ENCODE measurements around the gene PITX1.
A peak's percentile ranks its signal among the peaks of the same experiment; 100 is the strongest.

The PITX1 gene

DNA sequence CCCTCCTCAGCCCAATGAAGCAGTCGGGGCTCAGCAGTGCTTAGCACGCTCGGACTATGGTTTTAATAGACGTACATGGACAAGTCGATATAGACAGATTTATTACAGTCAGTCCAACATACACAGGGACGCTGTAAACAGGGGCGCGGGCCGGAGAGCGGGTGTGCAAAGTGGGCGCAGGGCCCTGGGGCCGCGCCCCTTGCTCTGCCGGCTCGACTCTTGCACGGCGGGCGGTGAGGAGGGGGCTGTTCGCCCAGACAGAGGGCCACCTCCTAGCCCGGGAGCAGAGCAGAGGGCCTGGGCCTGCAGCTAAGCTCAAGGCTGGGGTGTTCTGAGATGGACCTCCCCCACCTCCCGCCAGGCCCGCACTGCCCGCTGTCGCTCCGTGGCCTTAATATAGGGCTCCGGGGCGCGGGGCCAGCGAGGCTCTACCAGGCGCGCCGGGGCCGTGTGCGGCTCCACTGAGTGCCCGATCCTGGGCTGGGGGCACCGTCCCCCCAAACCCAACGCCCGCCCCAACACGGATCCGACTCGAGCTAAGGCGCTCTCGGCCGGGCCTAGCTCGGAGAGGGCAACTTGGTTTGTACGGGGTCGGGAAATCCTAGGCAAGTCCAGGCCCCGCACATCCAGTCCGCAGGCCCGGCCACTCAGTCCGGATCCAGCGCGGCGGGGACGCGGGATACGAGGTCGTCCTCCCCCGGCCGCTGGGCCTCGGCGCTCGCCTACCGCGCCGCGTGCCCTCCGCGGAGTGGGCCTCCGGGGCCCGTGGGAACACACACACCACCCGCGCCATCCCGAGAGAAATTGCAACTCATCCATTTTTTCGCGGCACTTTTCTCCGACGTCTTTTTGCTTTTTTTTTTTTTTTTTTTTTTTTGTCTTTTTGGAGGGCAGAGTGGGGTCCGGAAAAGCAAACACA is 6.1 kb downstream of the PITX1 start:
- DNase-seq: no peak

DNA sequence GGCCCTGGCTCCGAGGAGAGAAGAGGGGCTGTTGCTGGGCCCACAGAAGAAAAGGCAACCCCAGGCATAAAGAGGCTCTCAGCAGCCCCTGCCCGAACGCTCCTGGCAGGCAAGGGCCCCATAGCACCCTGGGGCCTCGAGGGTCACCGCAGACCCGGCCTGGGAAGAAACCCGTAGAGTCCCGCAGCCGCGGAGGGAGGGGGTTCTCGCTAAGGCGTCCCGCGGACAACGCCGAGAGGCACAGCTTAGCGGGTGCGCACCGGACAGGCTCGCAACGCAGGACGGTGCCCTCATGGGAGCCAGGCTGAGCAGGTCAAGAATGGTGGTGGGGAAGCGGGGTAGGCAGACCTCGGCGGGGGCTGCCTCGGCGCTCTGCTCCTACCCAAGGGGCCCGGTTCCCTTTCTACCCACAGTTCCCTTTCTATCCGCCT is 6.7 kb downstream of the PITX1 start:
- DNase-seq: no peak

DNA sequence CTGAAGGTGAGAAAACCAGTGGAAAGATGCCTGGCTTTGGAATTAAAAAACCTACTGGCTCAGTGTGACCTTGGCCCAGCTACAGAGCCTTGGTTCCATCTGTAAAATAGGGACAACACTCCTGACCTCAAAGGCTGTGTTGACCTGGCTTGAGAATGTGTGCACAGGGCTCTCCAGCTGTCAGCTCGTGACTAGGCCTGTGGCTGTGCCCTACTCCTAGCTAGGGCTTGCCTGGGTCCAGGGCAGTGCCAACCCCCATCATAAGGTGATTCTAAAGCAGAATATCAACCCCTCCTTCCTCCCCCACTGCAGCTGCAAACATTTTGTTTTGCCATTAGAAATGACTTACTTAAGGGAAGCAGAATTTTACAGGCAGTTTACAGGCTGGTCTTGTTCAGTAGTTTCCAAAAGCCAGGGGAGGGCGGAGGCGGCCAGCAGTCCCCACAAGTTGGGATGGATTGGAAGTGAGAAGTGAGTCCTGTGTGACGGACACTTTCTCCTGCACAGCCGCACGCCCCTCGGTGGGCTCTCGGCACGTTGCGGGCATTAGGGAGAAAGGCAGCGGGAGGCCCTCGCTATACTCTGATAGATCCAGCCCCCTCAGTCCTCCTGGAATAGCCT is 7.3 kb downstream of the PITX1 start:
- DNase-seq: no peak

DNA sequence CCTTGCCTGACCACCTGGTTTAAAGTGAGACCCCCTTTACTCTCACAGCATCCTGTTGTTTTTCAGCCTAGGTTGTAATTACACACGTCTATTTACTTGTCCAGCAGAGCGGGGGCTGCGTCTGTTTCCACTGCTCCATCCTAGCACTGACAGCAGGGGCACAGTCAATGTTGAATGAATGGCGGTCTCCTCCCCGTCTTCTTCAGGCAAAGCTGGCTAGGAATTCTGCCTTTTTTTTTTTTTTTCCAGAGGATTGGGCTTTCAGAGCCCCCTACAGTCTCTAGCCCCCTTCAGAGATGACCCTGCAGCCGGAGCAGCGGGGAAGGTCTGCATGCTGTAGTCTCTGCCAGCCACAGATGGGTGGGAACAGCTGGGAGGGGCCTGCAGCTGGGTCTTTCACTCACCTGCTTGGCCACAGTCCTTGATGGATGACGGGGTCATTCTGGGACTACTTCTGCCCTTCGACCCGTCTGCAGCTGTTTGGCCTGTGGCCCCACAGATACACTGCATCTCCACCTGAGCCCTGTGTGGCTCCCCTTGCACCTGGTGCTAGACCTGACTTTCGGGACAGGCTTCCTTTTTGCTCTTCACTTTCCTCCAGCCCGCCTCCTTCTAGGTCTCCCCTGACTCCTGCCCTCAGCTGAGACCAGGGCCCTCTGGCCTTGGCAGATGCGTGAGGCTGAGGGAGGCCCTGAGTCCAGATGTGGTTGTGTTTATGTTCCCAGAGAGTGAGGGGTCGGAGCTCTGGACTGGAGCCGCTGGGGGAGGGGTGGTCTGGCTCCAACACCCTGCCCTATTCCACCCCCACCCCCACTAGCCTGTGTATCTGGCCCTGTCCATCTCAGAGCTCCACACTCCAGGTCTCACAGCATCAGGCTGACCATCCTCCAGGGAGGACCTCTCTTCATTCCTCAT is 8.0 kb downstream of the PITX1 start:
- DNase-seq: no peak

DNA sequence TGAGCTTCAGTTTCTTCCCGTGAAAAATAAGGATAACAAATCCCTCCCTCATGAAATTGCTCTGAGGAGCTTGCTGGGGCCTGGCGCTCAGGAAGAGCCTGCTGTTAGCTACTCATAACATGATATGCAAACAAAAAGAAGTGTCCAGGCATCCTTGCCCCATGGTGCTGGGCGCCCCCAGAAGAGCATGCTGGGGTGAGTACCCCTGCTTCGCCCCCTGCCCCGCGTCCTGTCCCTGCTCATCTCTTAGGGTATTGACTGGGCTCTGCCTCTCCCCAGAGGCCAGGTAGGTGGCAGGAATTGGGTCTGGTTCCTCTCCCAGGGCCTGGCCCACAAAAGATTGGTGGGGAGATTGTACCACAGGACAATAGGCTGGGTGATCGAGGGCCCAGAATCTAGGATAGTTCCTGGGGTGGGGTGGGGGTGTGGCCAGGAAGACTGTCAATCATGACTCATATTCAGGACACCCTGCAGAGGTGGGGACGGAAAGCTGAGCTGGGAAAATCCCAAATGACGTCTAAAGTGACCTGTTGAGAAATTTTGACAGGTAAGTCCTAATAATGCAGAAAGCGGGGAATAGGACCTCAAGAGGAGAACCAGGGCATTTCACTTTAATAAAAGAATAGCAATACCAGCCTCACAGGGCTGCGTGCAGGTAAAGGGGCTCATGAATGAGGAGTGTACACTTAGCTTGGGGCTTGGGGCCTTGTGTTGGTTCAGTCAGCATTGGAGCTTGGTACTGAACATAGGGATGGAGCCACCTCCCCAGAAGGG is 8.9 kb downstream of the PITX1 start:
- DNase-seq: no peak

DNA sequence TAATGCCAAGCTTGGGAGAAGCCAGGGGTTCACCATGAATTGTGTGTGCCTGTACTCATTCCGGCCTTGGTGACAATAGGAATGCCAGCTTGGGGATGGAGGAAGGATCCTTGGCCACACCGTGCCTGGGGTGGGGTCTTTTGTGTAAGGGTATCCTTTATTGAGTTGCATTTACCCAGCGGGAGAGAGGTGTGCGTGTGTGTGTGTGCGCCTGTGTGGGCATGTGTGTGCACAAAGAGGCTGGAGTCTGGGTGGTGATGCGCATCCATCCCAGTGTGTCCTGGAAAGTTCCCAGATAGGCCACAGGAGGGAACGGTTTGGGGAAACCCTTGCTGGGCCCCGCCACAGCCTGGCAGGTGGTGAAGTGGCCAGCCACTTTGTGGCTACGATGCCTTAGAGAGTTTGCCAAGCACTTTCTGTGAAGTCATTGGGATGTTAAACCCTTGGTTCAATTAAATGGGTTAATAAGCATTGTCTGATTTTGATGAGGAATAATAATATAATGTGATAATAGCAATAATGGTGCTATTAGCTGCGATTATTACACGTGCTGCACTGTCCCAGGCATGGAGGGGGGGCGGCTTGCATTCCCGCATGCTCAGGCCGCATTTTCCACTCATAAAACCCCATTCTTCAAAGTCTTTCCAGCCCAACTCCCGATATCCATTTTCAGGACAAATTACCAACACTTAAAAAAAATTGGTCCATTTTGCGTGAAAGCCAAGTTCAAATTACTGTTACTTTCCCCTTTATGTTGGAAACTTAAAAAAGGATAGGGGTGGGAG is 13.7 kb downstream of the PITX1 start:
- no peak for DNase-seq

DNA sequence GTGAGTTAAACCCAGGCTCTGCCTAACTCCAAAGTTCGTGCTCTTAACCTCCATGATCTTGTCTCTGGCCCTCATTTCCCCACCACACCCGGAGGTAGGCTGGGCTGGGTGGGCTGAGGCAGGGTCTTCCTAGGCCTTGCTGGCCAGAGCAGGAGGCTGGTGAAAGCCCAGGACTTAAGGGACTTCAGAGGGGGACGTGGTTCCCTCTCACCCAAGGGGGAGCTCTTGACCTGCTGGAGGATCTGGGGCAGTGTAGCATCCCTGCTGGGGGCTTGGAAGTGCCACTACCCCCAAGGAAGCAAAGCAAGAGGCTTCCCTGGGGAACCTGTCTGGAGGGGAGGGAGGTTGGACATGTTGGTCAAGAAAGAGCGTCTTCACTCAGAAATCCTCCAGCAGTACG is 14.7 kb downstream of the PITX1 start:
- no peak for DNase-seq

DNA sequence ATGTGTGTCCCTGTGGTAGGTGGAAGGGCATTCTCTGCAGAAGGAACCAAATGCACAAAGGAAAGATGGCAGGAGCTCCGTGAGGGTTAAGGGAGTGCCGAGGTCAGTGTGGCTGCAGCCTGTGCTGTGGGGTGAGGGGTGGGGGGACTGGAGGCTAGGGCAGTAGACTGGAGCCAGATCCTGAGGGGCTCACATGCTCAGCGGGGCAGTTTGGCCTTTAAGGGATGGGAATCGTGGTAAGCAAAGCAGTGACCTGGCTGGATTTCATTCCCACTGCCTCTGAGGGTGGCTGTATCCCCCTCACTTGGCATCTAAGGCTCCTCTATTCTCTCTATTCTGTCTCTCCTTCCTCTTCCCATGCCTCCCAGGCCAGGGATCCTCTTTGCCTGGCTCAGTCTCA is 15.6 kb downstream of the PITX1 start:
- DNase-seq: no peak

DNA sequence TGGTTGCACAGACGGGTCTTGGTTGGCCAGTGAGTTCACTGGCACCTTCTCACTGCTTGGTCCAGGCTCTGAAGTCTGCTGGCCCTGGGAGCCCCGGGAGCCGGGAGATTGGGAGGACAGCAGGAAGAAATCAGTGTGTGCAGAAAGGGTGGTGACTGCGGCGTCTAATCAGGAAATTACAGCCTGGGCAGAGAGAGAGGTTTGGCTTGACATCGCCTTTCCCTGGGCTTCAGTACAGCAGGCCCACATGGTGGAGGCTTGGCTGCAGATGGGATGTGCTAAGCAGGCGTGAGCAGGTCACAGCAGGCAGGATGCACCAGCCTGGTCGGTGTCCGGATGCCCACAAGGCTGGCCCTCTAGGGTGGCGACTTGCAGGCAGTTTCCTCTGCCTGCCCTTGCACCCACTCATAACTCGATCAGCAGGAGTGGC is 17.2 kb downstream of the PITX1 start:
- DNase-seq: no peak

DNA sequence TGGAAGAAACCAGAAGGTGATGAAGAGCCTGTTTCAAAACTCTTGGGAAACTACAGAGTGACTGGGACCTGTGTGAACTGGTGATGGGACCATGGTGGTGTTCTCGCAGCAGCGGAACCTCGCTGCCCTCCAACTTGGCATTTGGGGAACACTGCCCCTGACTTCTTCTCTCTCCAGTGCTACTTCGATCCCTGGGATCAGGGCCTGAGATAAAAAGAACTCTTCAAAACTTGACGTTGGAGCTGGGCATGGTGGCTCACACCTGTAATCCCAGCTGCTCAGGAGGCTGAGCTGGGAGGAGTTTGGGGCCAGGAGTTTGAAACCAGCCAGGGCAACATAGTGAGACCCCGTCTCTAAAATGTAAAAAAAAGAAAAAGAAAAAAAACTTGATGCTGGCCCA is 18.1 kb downstream of the PITX1 start:
- no peak for DNase-seq

DNA sequence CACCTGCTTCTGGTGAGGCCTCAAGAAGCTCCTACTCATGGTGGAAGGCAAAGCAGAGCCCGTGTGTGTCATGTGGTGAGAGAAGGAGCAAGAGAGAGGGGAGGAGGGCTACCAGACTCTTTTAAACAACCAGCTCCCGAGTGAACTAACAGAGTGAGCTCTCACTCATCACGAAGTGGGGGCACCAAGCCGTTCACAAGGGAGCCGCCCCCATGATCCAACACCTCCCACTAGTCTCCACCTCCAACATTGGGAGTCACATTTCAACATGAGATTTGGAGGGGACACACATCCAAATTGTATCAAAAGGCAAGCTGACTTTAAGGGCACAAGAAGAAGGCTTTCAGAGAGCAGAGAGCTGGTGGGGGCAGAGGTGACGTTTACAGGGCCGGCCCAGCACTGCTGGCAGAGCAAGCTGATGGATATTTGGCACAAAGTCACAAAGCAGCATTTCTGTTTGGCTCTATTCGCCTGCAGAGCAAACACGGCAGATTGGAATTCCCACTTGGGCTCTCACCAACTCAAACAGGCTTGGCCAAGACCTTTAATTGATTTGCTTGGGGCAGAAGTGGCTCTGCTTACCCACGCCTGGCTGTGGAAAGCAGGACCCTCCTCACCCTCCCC is 20.0 kb downstream of the PITX1 start:
- DNase-seq: no peak

DNA sequence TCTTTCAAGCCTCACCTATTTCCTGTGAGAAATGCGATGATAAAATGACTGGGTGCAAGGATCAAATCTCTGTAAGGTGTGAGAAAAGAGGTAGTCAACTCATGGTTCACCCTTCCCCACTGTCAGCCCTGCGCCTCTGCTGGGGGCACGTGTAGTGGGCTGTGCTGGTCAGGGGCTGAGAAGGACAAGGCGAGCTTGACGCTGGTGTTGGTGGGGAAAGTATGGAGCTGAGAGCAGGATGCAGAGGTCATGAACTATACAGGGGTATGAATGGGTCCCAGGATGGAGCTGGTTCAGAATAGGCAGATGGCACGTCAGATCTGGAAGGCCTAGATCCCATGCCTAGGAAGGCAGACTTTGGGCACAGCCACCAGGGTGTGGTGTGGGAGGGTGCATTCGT is 20.6 kb downstream of the PITX1 start:
- DNase-seq: no peak

DNA sequence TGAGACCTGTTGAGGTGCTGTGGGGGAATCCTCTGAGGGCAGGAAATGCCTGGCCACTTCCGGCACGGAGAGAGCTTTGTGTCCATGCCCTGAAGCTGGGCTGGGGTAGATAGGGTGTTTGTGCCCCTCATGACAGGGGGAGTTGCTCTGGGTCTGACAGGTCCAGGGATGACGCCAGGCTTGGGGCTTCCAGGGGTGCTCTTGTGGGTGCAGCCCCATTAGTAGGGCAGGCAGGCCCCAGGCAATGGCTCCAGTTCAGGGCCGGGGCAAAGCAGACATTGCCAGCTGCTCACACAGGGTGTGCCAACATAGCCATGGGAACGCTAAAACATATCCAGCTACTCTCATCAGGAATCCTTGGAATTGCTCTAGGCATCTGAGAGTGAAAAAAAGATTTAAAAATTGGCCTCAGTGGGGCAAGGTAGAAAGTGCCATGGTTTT is 21.1 kb downstream of the PITX1 start:
- no peak for DNase-seq

DNA sequence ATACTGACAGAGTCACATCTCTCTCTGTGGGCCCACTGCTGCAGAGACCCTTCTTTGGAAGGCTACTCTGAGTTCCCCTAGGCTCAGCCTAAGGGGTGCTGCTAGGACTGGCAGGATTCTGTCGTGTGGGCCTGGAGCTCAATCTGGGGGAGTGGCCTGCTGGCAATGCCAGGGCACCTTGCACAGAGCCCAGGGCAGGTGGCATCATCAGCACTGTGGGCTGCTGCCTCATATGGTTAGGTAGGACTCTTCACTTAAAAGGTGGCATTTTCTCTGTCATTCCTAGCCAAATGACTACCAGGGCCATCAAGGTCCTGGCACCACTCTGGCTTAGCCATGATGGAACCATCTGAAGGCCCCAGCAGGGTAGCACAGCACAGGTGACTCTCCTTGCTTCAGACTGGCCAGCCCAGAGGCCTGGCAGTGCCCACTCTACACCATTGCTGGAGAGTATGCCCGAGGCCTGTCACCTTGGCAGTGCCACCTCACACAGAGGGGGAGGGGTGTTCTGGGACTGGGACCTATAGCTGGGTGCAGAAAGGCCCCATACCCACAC is 21.9 kb downstream of the PITX1 start:
- DNase-seq: no peak

DNA sequence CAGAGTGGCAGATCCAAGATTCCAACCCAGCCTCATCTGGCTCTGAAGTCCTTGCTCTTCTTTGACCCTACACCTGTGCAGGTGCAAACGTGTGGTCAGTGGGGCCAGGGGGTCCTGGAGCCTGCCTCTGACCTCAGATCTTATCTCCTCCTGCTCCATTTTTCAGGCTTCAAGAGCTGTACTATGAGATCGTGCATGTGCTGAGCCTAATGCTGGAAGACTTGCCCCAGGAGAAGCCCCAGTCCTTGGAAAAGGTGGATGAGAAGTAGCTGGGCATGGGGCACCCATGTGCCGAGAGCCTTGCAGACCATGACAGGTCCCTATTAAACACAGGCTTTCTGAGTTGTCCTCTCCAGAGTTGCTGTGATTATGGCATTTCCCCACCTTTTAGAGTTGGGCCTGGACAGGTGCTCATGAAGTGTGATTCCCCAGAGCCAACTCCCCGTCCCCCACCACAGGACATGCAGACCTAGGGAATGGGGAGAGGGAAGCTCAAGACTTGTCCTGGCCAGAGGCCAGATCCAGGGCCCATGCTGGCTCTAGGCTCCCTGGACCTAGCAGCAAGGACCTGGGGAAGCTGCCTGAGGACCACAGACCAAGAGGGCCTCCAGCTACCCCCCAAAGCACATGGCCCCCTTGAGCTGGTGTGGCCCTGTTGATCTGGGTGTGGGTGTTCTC is 22.5 kb downstream of the PITX1 start:
- DNase-seq: no peak

DNA sequence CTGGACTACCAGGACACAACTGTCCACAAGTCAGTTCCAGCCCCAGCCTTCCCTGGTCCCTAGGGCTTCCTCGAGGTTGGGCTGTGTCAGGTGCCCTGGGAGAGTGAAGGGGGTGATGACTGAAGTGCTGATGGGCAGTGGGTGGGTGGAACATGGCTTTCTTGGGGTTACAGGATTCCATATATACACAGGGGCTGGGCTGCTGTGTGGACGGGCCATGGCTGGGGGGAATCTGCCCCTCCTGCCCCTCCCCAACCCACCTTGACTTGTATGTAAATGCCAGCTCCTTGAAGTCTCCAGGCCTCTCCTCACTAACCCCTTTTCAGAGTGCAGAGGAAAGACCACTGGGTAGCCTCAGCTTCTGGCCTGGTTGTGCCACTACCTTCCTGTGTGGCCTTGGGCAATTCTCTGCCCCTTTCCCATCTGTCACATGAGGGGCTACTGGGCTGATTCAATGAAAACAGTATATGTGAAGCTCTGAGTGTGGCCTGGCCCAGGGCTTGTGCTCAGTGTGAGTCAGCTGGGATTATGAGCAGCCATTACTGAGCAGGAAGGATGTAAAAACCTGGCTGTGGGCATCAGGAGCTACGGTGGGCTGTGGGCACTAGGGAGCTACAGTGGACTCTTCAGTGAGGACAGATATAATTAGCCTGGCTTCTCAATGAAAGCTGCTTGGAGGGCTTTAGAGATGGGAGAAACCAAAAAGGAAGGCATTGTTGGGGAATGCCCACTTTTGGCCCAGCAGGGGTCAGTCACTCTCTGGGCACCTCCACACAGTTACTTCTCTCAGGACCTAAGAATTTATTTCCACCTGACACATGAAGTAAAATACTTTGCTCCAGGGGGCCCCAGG is 23.3 kb downstream of the PITX1 start:
- no peak for DNase-seq

DNA sequence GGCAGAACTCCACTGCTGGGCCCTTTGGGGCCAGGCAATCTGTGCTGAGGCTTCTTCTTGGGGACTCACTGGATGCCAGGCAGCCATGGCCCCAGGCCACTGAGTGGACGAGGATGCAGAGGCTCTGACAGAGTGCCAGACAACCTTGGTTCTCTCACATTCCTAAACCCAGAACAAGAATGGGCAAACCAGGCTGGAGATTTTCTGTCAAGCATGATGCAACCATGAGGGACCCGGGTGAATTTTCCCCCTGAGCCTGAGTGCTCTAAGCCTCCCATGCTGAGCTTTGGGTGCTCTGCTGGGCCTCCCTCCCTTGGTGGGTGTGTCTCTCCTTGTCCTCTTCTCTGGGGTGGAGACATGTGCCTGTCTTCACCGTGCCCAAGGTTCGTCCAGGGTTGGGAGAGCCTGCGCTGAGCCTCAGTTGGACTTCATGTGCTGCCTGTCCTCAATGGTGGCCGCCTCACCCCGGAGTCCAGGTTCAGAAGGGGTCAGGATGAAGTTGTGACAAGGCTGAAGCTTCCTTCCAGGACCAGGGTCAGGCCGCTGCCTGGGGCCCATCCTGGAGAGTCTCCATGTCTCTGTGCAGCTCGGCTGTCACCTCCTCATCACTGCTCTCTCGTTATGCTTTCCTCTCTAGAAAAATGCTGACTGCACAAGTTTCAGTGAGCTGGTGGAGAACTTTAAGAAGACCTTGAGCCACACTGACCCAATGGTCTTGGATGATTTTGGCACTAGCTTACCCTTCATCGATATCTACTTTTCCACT is 24.1 kb downstream of the PITX1 start:
- DNase-seq: no peak

DNA sequence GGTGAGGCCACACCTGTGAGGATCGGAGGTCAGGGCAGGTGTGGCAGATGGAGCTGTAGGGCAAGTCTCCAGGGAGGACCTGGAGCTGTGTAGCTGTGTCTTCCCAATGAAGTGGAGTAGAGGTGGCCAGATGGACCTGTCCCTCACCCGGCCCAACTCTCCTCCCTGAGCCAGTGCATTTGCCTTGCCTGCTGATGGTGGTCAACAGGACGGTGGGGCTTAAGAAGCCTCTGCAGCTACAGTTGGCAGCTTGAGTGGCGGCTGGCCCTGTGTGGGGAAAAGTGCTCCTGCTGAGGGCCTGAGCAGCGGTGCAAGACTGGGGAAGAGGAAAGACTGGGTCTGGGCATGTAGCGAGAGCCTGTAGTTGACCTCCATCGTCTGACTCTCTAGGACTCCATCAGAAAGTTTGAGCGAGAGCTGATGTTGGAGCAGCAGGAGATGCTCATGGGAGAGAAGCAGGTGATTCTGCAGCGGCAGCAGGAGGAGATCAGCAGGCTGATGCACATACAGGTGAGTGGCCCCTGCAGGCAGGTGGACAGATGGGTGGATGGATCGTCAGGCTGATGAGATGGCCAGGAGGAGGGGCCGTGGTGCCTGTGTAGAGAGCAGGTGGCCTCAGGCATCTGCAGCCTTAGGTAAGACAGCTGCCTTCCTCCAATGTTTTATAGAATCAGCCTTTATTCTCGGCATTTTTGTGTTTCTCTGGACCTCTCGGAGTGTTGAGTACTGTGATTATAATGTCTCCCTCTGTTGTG is 24.9 kb downstream of the PITX1 start:
- peak; percentile 8 for DNase-seq

Measured in NCI-H1417 treated with DMSO at 0.1 percent for 48 hours (cell line).